Subcutaneous abdominal adipose tissue (tissue), 5 donors: ENCODE measurements around the gene SIRT6.
"Not testable (repeated sequence)": the region's sequence is repeated elsewhere in the genome, so short reads cannot be mapped to it uniquely, and the experiment has no call there.

ENCODE experiments used
- H3K27ac ChIP-seq: one replicate; pipeline ENCODE4 v1.7.0; 2013; ENCODE audit warnings: low read depth, mild to moderate bottlenecking, inconsistent platforms, low read length, moderate library complexity
- H3K27me3 ChIP-seq, 5 donors: one replicate each; pipeline ENCODE4 v1.7.0; 2013; ENCODE audit warnings: low read length in 5 of 5, inconsistent platforms in 1 of 5; ENCODE audit not compliant: control insufficient read depth in 5 of 5, insufficient read depth in 4 of 5
- H3K36me3 ChIP-seq, 5 donors: one replicate each; pipeline ENCODE4 v1.7.0; 2013; ENCODE audit warnings: low read length in 5 of 5; ENCODE audit not compliant: control insufficient read depth in 5 of 5, insufficient read depth in 5 of 5
- H3K4me1 ChIP-seq, 5 donors: one replicate each; pipeline ENCODE4 v1.7.0; 2013; ENCODE audit warnings: low read length in 5 of 5, mild to moderate bottlenecking in 3 of 5, moderate library complexity in 1 of 5; ENCODE audit not compliant: control insufficient read depth in 5 of 5, insufficient read depth in 5 of 5
- H3K4me3 ChIP-seq, 5 donors: one replicate each; pipeline ENCODE4 v1.7.0; 2013; ENCODE audit warnings: low read length in 5 of 5, low read depth in 1 of 5
- H3K9ac ChIP-seq, 5 donors: one replicate each; pipeline ENCODE4 v1.7.0; 2013; ENCODE audit warnings: low read length in 5 of 5, mild to moderate bottlenecking in 4 of 5, moderate library complexity in 3 of 5
- H3K9me3 ChIP-seq, 5 donors: one replicate each; pipeline ENCODE4 v1.7.0; 2013; ENCODE audit warnings: low read length in 5 of 5; ENCODE audit not compliant: control insufficient read depth in 5 of 5
- donor health status: healthy.
- donor health status: healthy.
- donor health status: healthy.
- donor health status: healthy.
- donor health status: healthy.

Gene SIRT6

DNA sequence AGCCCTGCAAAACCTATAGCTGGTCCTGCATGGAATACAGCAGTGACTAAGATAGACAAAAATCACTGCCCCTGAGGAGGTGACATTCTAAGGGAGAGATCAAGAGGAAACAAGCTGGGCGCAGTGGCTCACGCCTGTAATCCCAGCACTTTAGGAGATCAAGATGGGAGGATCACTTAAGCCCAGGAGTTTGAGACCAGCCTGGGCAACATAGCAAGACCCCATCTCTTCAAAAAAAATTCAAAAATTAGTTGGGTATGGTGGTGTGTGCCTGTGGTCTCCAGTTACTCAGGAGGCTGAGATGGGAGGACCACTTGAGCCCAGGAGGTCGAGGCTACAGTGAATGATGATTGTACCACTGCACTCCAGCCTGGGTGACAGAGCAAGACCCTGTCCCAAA, 10.2 kb upstream of the SIRT6 start:
- not testable (repeated sequence) for H3K27ac ChIP-seq, H3K9me3 ChIP-seq, H3K9ac ChIP-seq, H3K36me3 ChIP-seq, H3K4me1 ChIP-seq, H3K4me3 ChIP-seq
- peaks cover 13 to 29% (median 26%) of the 10 kb centered on the region in 5 donors for H3K27me3 ChIP-seq

DNA sequence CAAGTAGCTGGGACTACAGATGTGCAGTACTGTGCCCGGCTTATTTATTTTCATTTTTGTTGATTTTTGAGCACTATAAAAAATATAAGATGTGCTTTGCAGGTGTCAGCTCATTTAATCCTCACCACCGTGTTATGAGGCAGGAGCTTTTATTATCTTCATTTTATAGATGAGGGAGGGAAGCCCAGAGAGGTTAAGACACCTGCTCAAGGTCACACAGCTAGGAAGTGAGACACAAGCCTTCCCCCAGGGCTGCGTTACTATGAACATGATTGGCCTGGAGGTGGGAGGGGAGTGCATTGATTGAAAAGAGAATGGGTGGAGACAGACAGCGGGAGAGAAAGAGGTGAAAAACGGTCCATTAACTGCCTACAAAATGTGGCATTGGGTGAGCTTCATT, 7.3 kb upstream of the SIRT6 start:
- Histone ChIP-seq H3K36me3 (no peaks in the 10 kb centered on the region), H3K4me1 (peaks cover 0 to 4% (median 0%) of the 10 kb centered on the region in 5 donors), H3K27me3 (peaks cover 0 to 11% (median 5%) of the 10 kb centered on the region in 5 donors), H3K9me3 (no peaks in the 10 kb centered on the region), H3K9ac (no peak overlapping the region), H3K4me3 (no peak overlapping the region), H3K27ac (no peak overlapping the region)

DNA sequence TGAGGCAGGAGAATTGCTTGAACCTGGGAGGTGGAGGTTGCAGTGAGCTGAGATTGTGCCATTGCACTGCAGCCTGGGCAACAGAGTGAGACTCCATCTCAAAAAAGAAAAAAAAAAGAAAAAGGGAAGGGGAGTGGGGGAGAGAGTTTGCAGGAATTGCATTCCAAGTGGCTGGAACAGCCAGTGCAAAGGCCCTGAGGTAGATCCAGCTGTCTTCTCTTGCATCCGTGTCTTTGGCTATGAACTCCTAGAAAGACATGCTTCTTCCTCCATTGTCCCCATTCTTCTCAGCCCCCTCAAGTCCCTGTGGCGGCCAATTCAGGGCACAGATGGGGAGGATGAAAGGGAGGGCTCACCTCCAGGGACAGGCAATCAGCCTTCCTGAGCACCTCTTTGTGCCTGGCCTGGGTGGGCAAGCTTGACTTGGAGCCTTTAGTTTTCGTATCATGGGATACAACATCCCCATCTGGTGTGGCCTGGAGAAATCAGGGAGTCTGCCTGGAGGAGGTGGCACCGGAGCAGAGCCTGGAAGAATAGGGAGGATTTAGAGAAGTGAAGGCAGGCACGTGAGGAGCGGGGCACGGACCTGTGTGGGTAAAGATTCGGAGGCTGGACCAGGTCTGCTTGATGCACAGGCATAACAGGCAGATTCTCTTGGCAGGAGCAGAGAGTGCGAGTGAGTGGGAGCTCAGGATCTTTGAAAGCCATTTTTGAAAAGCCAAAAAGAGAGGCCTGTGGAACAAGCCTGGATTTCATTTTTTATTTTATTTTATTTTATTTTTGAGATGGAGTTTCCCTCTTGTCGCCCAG, 5.2 kb upstream of the SIRT6 start:
- Histone ChIP-seq H3K36me3 (no peaks in the 10 kb centered on the region), H3K4me3 (no peak overlapping the region), H3K9ac (no peak overlapping the region), H3K9me3 (no peaks in the 10 kb centered on the region), H3K27ac (no peak overlapping the region), H3K27me3 (peaks cover 0 to 7% (median 2%) of the 10 kb centered on the region in 5 donors), H3K4me1 (peaks cover 0 to 13% (median 8%) of the 10 kb centered on the region in 5 donors)

DNA sequence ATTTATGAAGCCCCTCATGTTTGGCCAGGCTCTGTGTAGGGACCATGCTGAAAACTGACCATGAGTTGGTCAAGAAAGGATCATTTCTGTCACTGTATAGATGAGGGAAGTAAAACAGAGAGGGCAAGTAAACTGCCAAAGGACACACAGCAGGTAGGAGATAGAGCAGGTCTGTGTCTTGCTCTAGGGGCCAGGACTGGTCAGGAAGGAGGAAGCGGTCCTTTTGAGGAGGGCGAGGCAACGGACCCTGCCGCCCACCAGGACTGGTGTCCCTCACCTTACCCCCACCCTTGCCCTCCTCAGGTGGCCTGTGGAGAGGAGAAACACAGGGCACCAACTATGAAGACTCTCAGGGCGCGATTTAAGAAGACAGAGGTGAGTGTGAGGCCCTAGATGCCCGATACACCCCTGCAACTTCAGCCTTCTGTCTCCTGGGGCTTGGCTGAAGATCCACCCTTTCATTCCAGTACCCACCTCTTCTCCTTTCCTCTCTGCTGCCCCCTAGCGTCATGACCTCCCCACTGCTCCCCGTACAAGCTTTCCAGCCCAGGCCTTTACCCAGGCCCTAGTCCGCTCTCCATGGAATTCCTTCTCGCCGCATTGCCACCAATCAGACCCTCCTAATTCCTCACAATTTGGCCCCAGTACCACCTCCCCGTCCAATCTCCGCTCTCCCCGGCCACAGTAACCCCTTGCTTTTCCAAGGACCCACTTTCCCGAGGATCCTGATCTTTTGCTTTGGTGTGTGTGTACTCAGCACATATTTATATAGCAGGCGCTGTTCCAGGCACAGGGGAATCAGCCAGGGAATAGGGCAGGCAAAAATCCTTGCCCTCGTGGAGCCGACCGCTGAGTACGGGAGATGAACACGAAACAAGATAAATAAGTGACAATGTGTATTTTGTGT, 4.0 kb upstream of the SIRT6 start:
- Histone ChIP-seq H3K9ac (peak overlapping the region in 1 of 5 donors; percentile 36), H3K9me3 (no peaks in the 10 kb centered on the region), H3K27ac (no peak overlapping the region), H3K4me3 (no peak overlapping the region), H3K36me3 (no peaks in the 10 kb centered on the region), H3K27me3 (peaks cover 0 to 9% (median 2%) of the 10 kb centered on the region in 5 donors), H3K4me1 (peaks cover 2 to 22% (median 18%) of the 10 kb centered on the region in 5 donors)

DNA sequence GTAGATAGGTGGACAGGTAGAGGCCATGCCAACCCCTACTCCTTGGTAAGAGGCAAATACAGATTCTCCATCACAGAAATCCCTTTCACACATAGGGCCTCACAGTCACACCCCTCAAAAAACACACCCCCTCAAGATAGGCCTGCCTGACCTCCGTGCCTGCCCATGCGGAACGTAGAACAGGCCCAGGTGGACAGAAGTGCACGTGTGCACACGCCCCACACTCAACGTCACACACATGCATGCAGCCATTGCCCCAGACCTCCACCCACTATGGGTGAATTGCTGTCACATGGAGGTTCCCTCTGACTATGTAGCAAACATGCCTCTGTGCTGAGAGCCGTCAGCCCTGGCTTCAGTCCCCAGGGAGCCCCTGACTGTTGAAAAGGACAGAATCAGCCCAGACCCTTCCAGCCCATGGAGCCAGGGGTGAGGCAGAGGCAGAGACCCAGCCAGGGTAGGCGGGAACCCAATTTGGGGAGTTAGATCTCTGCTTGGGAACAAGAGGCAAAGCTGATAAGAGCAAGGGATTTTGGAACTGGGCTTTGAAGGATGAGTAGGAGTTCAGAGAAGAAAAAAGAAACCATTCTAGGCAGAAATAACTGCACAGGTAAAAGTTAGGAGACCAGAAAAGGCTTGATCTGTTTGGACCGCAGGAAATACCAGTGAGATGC, 3.2 kb upstream of the SIRT6 start:
- Histone ChIP-seq H3K27ac (no peak overlapping the region), H3K36me3 (peaks cover 0 to 2% (median 0%) of the 10 kb centered on the region in 5 donors), H3K9me3 (no peaks in the 10 kb centered on the region), H3K4me3 (no peak overlapping the region), H3K27me3 (peaks cover 0 to 9% (median 0%) of the 10 kb centered on the region in 5 donors), H3K9ac (no peak overlapping the region), H3K4me1 (peaks cover 2 to 28% (median 23%) of the 10 kb centered on the region in 5 donors)

DNA sequence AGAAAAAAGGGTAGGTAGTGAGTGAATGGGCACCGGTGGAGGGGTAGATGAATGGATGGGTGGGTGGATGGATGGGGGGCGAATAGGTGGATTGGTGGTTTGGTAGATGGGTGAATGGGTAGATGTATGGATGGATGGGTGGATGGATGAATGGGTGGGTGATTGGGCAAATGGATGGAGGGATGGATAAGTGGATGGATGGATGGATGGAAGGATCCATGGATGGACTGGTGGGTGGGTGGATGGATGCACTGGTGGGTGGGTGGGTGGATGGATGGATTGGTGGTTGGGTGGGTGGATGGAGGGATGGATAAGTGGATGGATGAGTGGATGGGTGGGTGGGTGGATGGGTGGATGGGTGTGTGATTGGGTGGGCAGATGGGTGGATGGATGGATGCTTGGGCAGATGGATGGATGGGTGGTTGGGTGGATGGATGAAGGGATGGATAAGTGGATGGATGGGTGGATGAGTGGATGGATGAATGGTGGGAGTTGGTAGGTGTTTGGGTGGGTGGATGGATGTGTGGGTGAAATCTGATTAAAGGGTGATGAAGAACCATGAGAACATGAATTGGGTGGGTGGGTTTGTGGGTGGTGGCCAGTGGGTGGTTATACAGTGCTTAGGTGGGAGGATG, 2.5 kb upstream of the SIRT6 start:
- Histone ChIP-seq H3K9ac (no peak overlapping the region), H3K9me3 (no peaks in the 10 kb centered on the region), H3K27ac (no peak overlapping the region), H3K4me1 (peaks cover 2 to 29% (median 23%) of the 10 kb centered on the region in 5 donors), H3K4me3 (no peak overlapping the region), H3K27me3 (peaks cover 0 to 9% (median 0%) of the 10 kb centered on the region in 5 donors), H3K36me3 (peaks cover 0 to 9% (median under 1%) of the 10 kb centered on the region in 5 donors)

DNA sequence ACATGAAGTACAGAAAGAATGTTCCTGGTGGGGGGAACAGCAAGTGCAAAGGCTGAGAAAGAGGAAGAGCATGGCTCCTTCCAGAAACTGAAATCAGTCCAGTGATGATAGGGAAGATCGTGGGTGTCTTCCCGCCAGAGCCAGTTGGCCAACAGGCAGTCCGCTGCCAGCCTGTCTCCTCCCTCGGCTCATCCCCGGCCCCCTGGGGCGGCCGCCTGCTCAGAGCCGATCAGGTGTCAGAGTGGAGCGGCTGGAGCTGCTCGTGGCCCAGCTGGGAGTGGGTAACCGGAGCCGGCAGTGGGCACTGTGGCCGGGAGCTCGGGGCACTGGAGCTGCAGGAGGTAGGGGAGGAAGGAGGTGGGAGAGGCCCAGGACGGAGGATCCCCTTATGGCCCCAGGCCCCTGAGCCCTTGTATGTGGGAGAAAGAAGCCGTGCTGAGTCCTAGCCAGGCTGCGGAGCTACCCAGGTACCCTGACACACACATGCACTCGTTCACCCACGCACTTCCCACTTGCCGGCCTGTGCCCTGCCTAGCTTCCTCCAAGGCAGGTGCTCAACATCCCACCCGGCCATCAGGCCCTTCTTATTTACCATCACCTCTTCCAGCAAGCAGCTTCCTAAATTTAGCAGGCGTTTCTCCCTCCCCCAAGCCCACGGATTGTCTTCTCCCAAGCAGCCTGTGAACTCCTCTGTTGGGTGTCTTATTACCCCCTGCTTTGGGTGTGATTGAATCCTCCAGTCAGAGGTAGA, 1.8 kb upstream of the SIRT6 start:
- Histone ChIP-seq H3K9me3 (no peaks in the 10 kb centered on the region), H3K36me3 (peaks cover 0 to 16% (median 6%) of the 10 kb centered on the region in 5 donors), H3K4me3 (no peak overlapping the region), H3K27ac (no peak overlapping the region), H3K27me3 (peaks cover 0 to 9% (median 0%) of the 10 kb centered on the region in 5 donors), H3K9ac (no peak overlapping the region), H3K4me1 (peaks cover 2 to 29% (median 23%) of the 10 kb centered on the region in 5 donors)

DNA sequence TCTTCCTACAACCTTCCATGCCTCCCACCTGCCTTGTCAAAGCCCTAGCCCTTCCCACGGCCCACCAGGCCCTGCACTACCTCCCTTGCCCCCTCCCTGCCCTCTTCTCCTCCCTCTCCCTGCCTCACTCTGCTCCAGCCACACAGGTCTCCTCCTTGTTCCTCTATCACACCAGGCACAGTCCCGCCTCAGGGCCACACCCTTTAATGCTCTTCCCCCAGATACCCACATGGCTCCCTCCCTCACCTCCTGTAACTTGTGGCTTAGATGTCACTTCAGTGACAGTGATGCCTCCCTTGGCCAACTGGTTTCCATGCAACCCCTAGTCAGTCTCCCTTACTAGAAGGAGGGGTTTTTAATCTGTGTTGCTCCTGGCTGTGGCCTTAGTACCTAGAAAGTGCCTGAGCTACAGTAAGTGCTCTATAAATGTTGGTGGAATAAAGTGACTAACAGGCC, 1.3 kb downstream of the SIRT6 start:
- H3K4me1 ChIP-seq: peaks cover 2 to 29% (median 23%) of the 10 kb centered on the region in 5 donors
- H3K4me3 ChIP-seq: peak overlapping the region in 1 of 5 donors; percentile 32
- H3K9ac ChIP-seq: peak overlapping the region in 2 of 5 donors; percentile 14 to 23
- H3K36me3 ChIP-seq: peaks cover 0 to 37% (median 16%) of the 10 kb centered on the region in 5 donors
- H3K27me3 ChIP-seq: peaks cover 0 to 5% (median 0%) of the 10 kb centered on the region in 5 donors
- H3K9me3 ChIP-seq: no peaks in the 10 kb centered on the region
- H3K27ac ChIP-seq: no peak overlapping the region

DNA sequence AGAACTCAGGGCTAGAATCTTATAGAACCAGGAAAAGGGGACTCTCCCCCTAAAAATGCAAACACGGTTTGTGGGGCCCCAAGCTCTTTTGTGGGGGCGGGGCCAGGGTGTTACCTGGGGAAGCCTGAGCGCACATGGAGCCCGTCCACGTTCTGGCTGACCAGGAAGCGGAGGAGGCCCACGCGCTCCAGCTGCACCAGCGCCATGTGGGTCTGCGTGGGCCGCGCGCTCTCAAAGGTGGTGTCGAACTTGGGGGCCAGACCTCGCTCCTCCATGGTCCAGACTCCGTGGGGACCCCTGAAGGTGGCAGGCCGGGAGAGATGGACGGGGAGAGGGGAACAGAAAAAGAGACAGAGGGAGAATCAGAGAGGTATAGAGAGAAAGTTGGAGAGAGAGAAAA, 3.4 kb downstream of the SIRT6 start:
- peaks cover 0 to 51% (median 28%) of the 10 kb centered on the region in 5 donors for H3K36me3 ChIP-seq
- no peak overlapping the region for H3K4me3 ChIP-seq
- no peaks in the 10 kb centered on the region for H3K9me3 ChIP-seq
- H3K4me1 ChIP-seq: peaks cover 2 to 29% (median 23%) of the 10 kb centered on the region in 5 donors
- H3K27me3 ChIP-seq: peaks cover 0 to 2% (median 0%) of the 10 kb centered on the region in 5 donors
- H3K9ac ChIP-seq: no peak overlapping the region
- no peak overlapping the region for H3K27ac ChIP-seq
